Stomach (tissue), 4 donors: ENCODE measurements around the gene ARID2.

ENCODE experiments used
- EP300 ChIP-seq: sonication (generic); formaldehyde crosslinking; IDR thresholded peaks from one replicate; pipeline ENCODE4 v1.6.1; 2017; ENCODE audit warnings: antibody characterized with exemption
- POLR2A ChIP-seq, 4 donors: fragments of 450-650 bp; IDR thresholded peaks; one replicate each; pipeline ENCODE4 v1.6.1; 2016; ENCODE audit warnings: antibody characterized with exemption in 4 of 4, control low read depth in 2 of 4, mild to moderate bottlenecking in 1 of 4, moderate library complexity in 1 of 4
- POLR2AphosphoS5 ChIP-seq, 3 donors: sonication (generic); formaldehyde crosslinking; IDR thresholded peaks; one replicate each; pipeline ENCODE4 v1.6.1; 2016; ENCODE audit warnings: antibody characterized with exemption in 3 of 3
- TF ChIP-seq, protein P1 (sequence below), 7 experiments: fragments of 450-650 bp in 4 of 7; fragments of 200-600 bp in 3 of 7; sonication (generic) in 3 of 7; IDR thresholded peaks; one replicate each; pipeline ENCODE4 v1.5.1; 2016 to 2019; ENCODE audit warnings: antibody characterized with exemption in 7 of 7, control low read depth in 2 of 7, mild to moderate bottlenecking in 1 of 7

DNA sequence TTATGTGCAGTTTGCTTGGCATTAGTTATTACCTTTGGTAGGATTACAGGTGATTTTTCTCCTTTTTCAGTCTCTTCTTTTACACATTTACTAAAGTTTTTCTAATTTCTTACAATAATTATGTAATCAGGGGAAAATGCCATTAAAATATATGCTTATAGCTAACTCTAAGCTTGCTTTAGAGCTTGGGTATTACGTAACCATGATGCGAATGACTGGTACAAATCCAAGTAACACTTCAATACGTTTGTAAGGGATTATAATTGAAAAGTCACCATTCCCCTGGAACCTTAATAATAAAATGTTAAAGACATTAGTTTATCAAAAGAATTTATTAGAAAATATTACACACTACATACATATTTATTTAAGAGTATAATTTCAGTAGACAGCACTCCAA lies 189.3 kb downstream of the ARID2 start:
- TF ChIP-seq, protein P1, sequence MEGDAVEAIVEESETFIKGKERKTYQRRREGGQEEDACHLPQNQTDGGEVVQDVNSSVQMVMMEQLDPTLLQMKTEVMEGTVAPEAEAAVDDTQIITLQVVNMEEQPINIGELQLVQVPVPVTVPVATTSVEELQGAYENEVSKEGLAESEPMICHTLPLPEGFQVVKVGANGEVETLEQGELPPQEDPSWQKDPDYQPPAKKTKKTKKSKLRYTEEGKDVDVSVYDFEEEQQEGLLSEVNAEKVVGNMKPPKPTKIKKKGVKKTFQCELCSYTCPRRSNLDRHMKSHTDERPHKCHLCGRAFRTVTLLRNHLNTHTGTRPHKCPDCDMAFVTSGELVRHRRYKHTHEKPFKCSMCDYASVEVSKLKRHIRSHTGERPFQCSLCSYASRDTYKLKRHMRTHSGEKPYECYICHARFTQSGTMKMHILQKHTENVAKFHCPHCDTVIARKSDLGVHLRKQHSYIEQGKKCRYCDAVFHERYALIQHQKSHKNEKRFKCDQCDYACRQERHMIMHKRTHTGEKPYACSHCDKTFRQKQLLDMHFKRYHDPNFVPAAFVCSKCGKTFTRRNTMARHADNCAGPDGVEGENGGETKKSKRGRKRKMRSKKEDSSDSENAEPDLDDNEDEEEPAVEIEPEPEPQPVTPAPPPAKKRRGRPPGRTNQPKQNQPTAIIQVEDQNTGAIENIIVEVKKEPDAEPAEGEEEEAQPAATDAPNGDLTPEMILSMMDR (IDR thresholded peaks at IDR 0.05) = no peak
- TF ChIP-seq POLR2A (IDR thresholded peaks at IDR 0.05) (no peak), POLR2AphosphoS5 (IDR thresholded peaks at IDR 0.05) (no peak), EP300 (no peak)
